ENCODE measurements around the gene PRXL2B. TPM values are rescaled to one million over a fixed set of nuclear protein-coding genes. Genes with fewer than 3 reads are reported as not detected.

PRXL2B gene
- total and polyA plus RNA-seq, 10 of the 15 experiments (the other 5 are each of a cell fraction or from before 2014, with no cell fraction given): 0.44 to 5.6 (median 4.0) TPM

GRCh38 chr1:2558420-2558819 is 28.2 kb upstream of the PRXL2B start:
- Histone ChIP-seq H3K9me3 (replicated peaks; ENCODE audit: control insufficient read depth, insufficient read depth, low read length) (no peaks in the 10 kb centered on the region), H3K79me2 (ENCODE audit: control insufficient read depth, insufficient read depth, low read length) (peaks cover 38% of the 10 kb centered on the region), H3K9ac (ENCODE audit: control insufficient read depth, insufficient read depth, low read length) (no peak overlapping the region), H3K4me2 (ENCODE audit: control insufficient read depth, insufficient read depth) (0 out of 2 replicates have a peak overlapping the region, but pooled peaks have one; percentile 15), H3K36me3 (ENCODE audit: control insufficient read depth in 2 of 2, insufficient read depth in 2 of 2, low read length in 1 of 2) (peaks cover 0 to 2% of the 10 kb centered on the region in 2 experiments; a peak in 3 of 4 replicates), H3K4me3 (0 out of 2 replicates have a peak overlapping the region, but pooled peaks have one; percentile 87), H4K20me1 (ENCODE audit: control insufficient read depth, insufficient read depth) (no peaks in the 10 kb centered on the region), H3K27me3 (replicated peaks in 1 of 2; ENCODE audit: control insufficient read depth in 2 of 2, insufficient read depth in 2 of 2, low read length in 1 of 2) (no peaks in the 10 kb centered on the region), H3K4me1 (ENCODE audit: control insufficient read depth, insufficient read depth, low read length) (peaks cover 25% of the 10 kb centered on the region), H3K27ac (ENCODE audit: control insufficient read depth, insufficient read depth) (no peak overlapping the region), H2AFZ (ENCODE audit: control insufficient read depth, low read depth, low read length) (no peak overlapping the region)
- POLR2A ChIA-PET: interaction anchor here (1.4 to 5.5 kb wide), 2 partner anchors 13 to 20 kb away, joined by 3 to 60 read pairs; no protein-coding TSS in a partner anchor
- no peak for ATAC-seq
- DNase-seq (ENCODE audit: low read depth, low spot score): no peak
- 96% methylated on average over 12 of the region's 12 CpGs for WGBS (ENCODE audit: insufficient coverage, insufficient replicate concordance, low lambda C conversion rate, missing lambda C conversion rate)
- in situ Hi-C loops (cut with MboI): no loop called here
- TF ChIP-seq YY1 (IDR thresholded peaks at IDR 0.05; ENCODE audit: low read depth, low read length) (no peak), RELB (IDR thresholded peaks at IDR 0.05; ENCODE audit: low read depth) (no peak), EGR1 (IDR thresholded peaks at IDR 0.05; ENCODE audit: borderline replicate concordance in 1 of 2, low read depth in 2 of 2, low read length in 2 of 2) (no peak), SMAD5 (IDR thresholded peaks at IDR 0.05; ENCODE audit: low read depth) (no peak), PML (IDR thresholded peaks at IDR 0.05; ENCODE audit: low read length) (no peak), ZNF24 (IDR thresholded peaks at IDR 0.05) (no peak), KLF5 (IDR thresholded peaks at IDR 0.05; ENCODE audit: partially characterized antibody) (no peak), TCF7 (IDR thresholded peaks at IDR 0.05; ENCODE audit: borderline replicate concordance) (no peak), RBBP5 (conservative IDR thresholded peaks at IDR 0.05) (no peak), TCF3 (IDR thresholded peaks at IDR 0.05; ENCODE audit: borderline replicate concordance, insufficient read depth, low read depth, low read length) (no peak), STAT1 (conservative IDR thresholded peaks at IDR 0.05) (no peak)
- CTCF ChIA-PET: interaction anchor here (5.1 kb wide), 1 partner anchor 25 kb away, joined by 54 read pairs; the partner anchor contains the start of gene PRXL2B
- intact Hi-C loops (cut with micrococcal nuclease; ENCODE audit: unreplicated experiment): loop anchor here (5.0 kb wide), 1 partner anchor 864 kb away; no protein-coding TSS in a partner anchor
- no TSS peak for BruUV-seq (replicated peaks)
- RAD21 ChIA-PET (ENCODE audit: unreplicated experiment): no interaction called here
- no peak for FAIRE-seq
- SMC1A ChIA-PET (ENCODE audit: uncharacterized antibody, unreplicated experiment): interaction anchor here (0.9 to 4.7 kb wide), 2 partner anchors 16 to 26 kb away, joined by 3 to 39 read pairs; partner anchors contain the start of gene PRXL2B

All from GM12878 (cell line).